MCF 10A (cell line): ENCODE results near the gene TAP1. TPM values are rescaled to one million over a fixed set of nuclear protein-coding genes. Genes with fewer than 3 reads are reported as not detected.
"Not testable (repeated sequence)": the region's sequence is repeated elsewhere in the genome, so short reads cannot be mapped to it uniquely, and the experiment has no call there.

Experiments used
- BruUV-seq: library from RNA; stranded (reverse); fragments of 400-500 nt; replicated peaks from 2 replicates; lab custom pipeline; 2021; lab: Mats Ljungman, UMichigan
- CTCF ChIA-PET: fragments of 300-600 bp; sonication (Branson Sonifier 250); formaldehyde crosslinking; extraction: SDS; loops from one replicate; lab custom pipeline; 2021; ENCODE audit warnings: antibody characterized with exemption, inconsistent platforms; lab: Yijun Ruan, JAX
- POLR2A ChIA-PET: fragments of 300-600, 350-650 bp; sonication (Branson Sonifier 250); formaldehyde crosslinking; extraction: SDS; loops from one replicate; lab custom pipeline; 2020; ENCODE audit warnings: antibody characterized with exemption, inconsistent platforms; lab: Yijun Ruan, JAX
- DNase-seq: peaks from one replicate; pipeline ENCODE4 v3.0.0-alpha.2; 2018; ENCODE audit not compliant: unreplicated experiment
- H3K27ac Mint-ChIP-seq: one replicate; pipeline ENCODE4 v1.8.0; 2022; ENCODE audit warnings: mild to moderate bottlenecking, low read depth, mixed read lengths; ENCODE audit not compliant: unreplicated experiment
- H3K27me3 Mint-ChIP-seq: one replicate; pipeline ENCODE4 v1.8.0; 2022; ENCODE audit warnings: mixed read lengths; ENCODE audit not compliant: insufficient read depth, unreplicated experiment
- H3K36me3 Mint-ChIP-seq: one replicate; pipeline ENCODE4 v1.8.0; 2022; ENCODE audit warnings: mild to moderate bottlenecking, moderate library complexity, mixed read lengths; ENCODE audit not compliant: insufficient read depth, unreplicated experiment
- H3K4me1 Mint-ChIP-seq: one replicate; pipeline ENCODE4 v1.8.0; 2022; ENCODE audit warnings: mixed read lengths; ENCODE audit not compliant: insufficient read depth, unreplicated experiment
- H3K4me3 Mint-ChIP-seq: one replicate; pipeline ENCODE4 v1.8.0; 2022; ENCODE audit warnings: mild to moderate bottlenecking, moderate library complexity, mixed read lengths; ENCODE audit not compliant: unreplicated experiment
- H3K9me3 Mint-ChIP-seq: one replicate; pipeline ENCODE4 v1.8.0; 2022; ENCODE audit warnings: mixed read lengths; ENCODE audit not compliant: unreplicated experiment
- intact Hi-C: fragments of 100-400 bp; cut with micrococcal nuclease; formaldehyde crosslinking; loops from 2 replicates; pipeline ENCODE4 v1.14.1; 2022
- total RNA-seq: library from RNA; stranded (reverse); gene quantifications from 2 replicates; pipeline ENCODE4 v1.2.3, GENCODE V29; 2022
- TF ChIP-seq, protein P1 (sequence below): fragments of 200-600 bp; IDR thresholded peaks from one replicate; pipeline ENCODE4 v1.8.0; 2022; ENCODE audit warnings: antibody characterized with exemption, mild to moderate bottlenecking; ENCODE audit not compliant: unreplicated experiment

TAP1 gene
- total RNA-seq, 1 experiment from 2014 or later: 32.3 TPM

DNA sequence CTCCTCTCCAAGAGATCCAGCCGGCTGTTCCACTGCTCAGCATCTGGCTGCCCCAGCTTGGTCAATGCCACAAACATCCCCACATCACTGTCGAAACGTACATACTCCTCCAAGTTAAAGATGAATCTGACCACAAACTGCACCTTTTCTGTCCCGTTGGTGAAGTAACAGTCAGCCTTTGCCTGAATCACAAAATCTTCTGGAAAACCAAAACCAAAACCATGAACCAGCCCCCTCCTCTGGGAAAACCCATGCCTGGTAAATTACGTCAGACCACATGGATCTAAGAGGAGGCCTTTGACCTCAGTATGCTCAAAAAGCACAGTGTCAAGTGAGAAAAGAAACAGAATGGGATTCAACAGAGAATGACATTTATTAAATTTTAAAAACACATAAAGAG is 38.4 kb downstream of the TAP1 start:
- H3K27ac Mint-ChIP-seq: no peak overlapping the region
- no TSS peak for BruUV-seq
- no peak overlapping the region for H3K4me3 Mint-ChIP-seq
- ChIA-PET CTCF (interaction anchor here (0.6 to 0.7 kb wide), 2 partner anchors 197 to 216 kb away, joined by 3 read pairs; no protein-coding TSS in a partner anchor), POLR2A (no interaction called here)
- H3K4me1 Mint-ChIP-seq: peaks cover 12% of the 10 kb centered on the region
- no peaks in the 10 kb centered on the region for H3K27me3 Mint-ChIP-seq
- no peak for DNase-seq
- no peaks in the 10 kb centered on the region for H3K9me3 Mint-ChIP-seq
- H3K36me3 Mint-ChIP-seq: no peaks in the 10 kb centered on the region
- TF ChIP-seq, protein P1, sequence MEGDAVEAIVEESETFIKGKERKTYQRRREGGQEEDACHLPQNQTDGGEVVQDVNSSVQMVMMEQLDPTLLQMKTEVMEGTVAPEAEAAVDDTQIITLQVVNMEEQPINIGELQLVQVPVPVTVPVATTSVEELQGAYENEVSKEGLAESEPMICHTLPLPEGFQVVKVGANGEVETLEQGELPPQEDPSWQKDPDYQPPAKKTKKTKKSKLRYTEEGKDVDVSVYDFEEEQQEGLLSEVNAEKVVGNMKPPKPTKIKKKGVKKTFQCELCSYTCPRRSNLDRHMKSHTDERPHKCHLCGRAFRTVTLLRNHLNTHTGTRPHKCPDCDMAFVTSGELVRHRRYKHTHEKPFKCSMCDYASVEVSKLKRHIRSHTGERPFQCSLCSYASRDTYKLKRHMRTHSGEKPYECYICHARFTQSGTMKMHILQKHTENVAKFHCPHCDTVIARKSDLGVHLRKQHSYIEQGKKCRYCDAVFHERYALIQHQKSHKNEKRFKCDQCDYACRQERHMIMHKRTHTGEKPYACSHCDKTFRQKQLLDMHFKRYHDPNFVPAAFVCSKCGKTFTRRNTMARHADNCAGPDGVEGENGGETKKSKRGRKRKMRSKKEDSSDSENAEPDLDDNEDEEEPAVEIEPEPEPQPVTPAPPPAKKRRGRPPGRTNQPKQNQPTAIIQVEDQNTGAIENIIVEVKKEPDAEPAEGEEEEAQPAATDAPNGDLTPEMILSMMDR: no peak
- intact Hi-C loops: no loop called here

DNA sequence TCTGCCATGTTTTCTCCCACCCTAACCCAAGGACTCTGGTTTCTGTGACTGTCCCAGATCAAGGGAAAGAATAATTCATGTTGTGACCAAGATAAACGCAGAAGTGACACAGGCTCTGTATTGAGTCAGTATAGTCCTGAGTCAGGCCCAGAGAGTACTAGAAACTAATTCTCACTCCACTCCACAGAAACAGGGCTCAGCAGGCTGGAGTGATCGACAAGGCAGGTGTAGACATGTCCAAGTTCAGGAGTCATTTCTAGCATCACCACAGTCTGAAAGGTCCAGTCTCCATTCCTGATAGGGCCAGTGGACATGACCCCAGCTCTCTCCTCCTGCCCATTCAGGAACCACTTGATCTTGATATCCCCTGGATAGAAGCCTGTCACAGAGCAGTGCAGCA is 39.4 kb downstream of the TAP1 start:
- peaks cover 3% of the 10 kb centered on the region for H3K4me1 Mint-ChIP-seq
- BruUV-seq: no TSS peak
- intact Hi-C loops: no loop called here
- H3K27me3 Mint-ChIP-seq: no peaks in the 10 kb centered on the region
- TF ChIP-seq, protein P1: no peak
- no peak overlapping the region for H3K4me3 Mint-ChIP-seq
- H3K9me3 Mint-ChIP-seq: no peaks in the 10 kb centered on the region
- no peaks in the 10 kb centered on the region for H3K36me3 Mint-ChIP-seq
- CTCF ChIA-PET: interaction anchor here (0.5 to 0.7 kb wide), 5 partner anchors 54 to 619 kb away, joined by 3 to 4 read pairs (median 4); no protein-coding TSS in a partner anchor
- DNase-seq: no peak
- POLR2A ChIA-PET: interaction anchor here (1.1 kb wide), 1 partner anchor 30 kb away, joined by 4 read pairs; no protein-coding TSS in a partner anchor
- no peak overlapping the region for H3K27ac Mint-ChIP-seq

DNA sequence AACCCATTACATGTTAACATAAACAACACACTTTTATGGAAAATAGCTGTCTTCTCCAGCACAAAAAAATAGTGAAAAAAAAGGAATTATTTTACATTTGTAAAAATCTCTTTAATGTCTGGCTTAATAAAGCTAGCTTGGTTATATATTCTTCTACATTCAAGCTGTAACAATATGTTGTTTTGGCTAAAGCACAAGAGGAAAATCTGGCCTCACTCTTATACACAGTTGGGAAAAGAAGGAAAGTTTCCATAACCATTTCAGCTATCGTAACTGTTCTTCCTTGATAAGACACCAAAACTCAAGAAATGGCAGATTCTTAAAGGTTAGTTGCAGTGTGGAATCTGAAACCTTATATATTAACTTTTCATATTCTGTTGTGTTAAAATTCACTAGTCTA is 44.3 kb downstream of the TAP1 start:
- no peaks in the 10 kb centered on the region for H3K4me1 Mint-ChIP-seq
- H3K27me3 Mint-ChIP-seq: peaks cover 28% of the 10 kb centered on the region
- POLR2A ChIA-PET: interaction anchor here (0.9 kb wide), 1 partner anchor 11 kb away, joined by 4 read pairs; no protein-coding TSS in a partner anchor
- CTCF ChIA-PET: interaction anchor here (0.7 kb wide), 3 partner anchors 24 to 279 kb away, joined by 3 read pairs; partner anchors contain the start of genes HLA-DRB5 and TAP2
- H3K4me3 Mint-ChIP-seq: no peak overlapping the region
- DNase-seq: no peak
- no peak overlapping the region for H3K27ac Mint-ChIP-seq
- TF ChIP-seq, protein P1: no peak
- H3K9me3 Mint-ChIP-seq: no peaks in the 10 kb centered on the region
- no TSS peak for BruUV-seq
- H3K36me3 Mint-ChIP-seq: no peaks in the 10 kb centered on the region
- intact Hi-C loops: no loop called here

DNA sequence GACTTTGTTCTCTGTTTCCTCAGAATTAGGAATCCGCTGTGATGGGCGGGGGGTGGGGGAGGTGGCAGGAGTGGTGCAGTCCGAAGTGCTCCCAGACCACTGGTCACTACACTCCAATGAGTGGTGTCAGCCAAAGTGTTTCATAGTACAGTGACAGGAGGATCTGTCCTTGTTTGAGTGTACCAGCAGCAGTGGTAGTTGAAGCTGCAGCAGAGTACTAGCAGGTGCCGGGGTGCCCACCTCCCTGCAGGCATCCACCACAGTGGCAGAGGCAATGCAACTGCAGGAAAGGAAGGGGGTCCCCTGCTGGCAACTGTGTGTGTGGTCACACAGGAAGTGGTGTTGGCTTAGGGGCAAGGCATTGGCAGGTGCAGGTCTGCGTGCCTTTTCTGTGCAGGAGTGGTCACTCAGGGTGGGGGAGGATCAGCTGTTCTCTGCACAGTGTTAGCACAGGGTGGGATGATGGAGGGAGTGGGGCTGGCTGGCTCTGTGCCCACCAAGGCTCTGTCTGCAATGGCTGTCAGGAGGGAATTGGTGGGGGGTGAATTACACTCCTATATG is 46.4 kb downstream of the TAP1 start:
- Mint-ChIP-seq H3K4me1 (no peaks in the 10 kb centered on the region), H3K27me3 (peaks cover 48% of the 10 kb centered on the region), H3K9me3 (no peaks in the 10 kb centered on the region), H3K27ac (no peak overlapping the region), H3K4me3 (no peak overlapping the region), H3K36me3 (no peaks in the 10 kb centered on the region)
- CTCF ChIA-PET: interaction anchor here (0.6 to 1.4 kb wide), 4 partner anchors 9 to 61 kb away, joined by 3 to 6 read pairs (median 4); partner anchors contain the start of gene TAP1
- no TSS peak for BruUV-seq
- no peak for DNase-seq
- intact Hi-C loops: no loop called here
- TF ChIP-seq, protein P1: no peak
- POLR2A ChIA-PET: no interaction called here

DNA sequence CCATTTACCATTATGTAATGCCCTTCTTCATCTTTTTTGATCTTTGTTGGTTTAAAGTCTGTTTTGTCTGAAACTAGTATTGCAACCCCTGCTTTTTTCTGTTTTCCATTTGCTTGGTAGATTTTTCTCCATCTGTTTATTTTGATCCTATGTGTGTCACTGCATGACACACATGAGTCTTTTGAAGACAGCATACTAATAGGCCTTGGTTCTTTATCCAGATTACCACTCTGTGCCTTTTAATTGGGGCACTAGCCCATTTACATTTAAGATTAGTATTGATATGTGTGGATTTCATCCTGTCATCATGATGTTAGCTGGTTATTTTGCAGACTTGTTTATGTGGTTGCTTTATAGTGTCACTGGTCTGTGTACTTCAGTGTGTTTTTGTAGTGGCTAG is 48.1 kb downstream of the TAP1 start:
- H3K4me3 Mint-ChIP-seq, H3K9me3 Mint-ChIP-seq, H3K36me3 Mint-ChIP-seq, POLR2A ChIA-PET, BruUV-seq, H3K27ac Mint-ChIP-seq, DNase-seq, intact Hi-C loops, H3K4me1 Mint-ChIP-seq: not testable (repeated sequence)
- H3K27me3 Mint-ChIP-seq: peaks cover 62% of the 10 kb centered on the region
- CTCF ChIA-PET: interaction anchor here (0.7 to 1.4 kb wide), 2 partner anchors 63 to 376 kb away, joined by 3 to 6 read pairs; no protein-coding TSS in a partner anchor
